T-cell (primary cell): ENCODE data around the gene EEF1A1. TPM values are rescaled to one million over a fixed set of nuclear protein-coding genes. Genes with fewer than 3 reads are reported as not detected.
"Not testable (repeated sequence)": the region's sequence is repeated elsewhere in the genome, so short reads cannot be mapped to it uniquely, and the experiment has no call there.

Experiments used
- ATAC-seq, 4 experiments: fragments of 200-7000 bp in 3 of 4; fragments of 150-1000 bp in 1 of 4; cut with Tn5 transposase; replicated peaks in 1 of 4; 1 replicate in 3 of 4; 2 replicates in 1 of 4; pipeline ENCODE4 v1.10.0; 2021; ENCODE audit warnings: moderate library complexity in 3 of 4, mild to moderate bottlenecking in 2 of 4, moderate number of reproducible peaks in 1 of 4
- CTCF ChIA-PET, 2 donors: fragments of 300-600 bp; sonication (Branson Sonifier 250); formaldehyde crosslinking; loops; one replicate each; lab custom pipeline; 2022; ENCODE audit warnings: antibody characterized with exemption in 2 of 2; lab: Charles Lee
- POLR2A ChIA-PET, 2 donors: fragments of 300-600 bp; sonication (Branson Sonifier 250); formaldehyde crosslinking; loops; one replicate each; lab custom pipeline; 2022; ENCODE audit warnings: antibody characterized with exemption in 2 of 2; lab: Charles Lee
- DNase-seq, 35 experiments: peaks; one replicate each; pipeline versions ENCODE4 v3.0.0 to v3.0.0-alpha.2; 2013 to 2023
- H3K27ac ChIP-seq: one replicate; pipeline ENCODE4 v1.5.1; 2013; ENCODE audit warnings: low read length
- H3K27me3 ChIP-seq, 2 experiments: replicated peaks in 1 of 2; 1 replicate in 1 of 2; 2 replicates in 1 of 2; pipeline versions ENCODE4 v1.6.1 to v1.7.0; 2013; ENCODE audit warnings: low read length in 1 of 2, mixed read lengths in 1 of 2; ENCODE audit not compliant: control insufficient read depth in 2 of 2, insufficient read depth in 2 of 2; ENCODE audit errors: extremely low read depth in 1 of 2
- H3K36me3 ChIP-seq, 2 donors: 1 replicate in 1 of 2; 2 replicates in 1 of 2; pipeline versions ENCODE4 v1.6.1 to v1.7.0; 2013; ENCODE audit warnings: low read length in 1 of 2; ENCODE audit not compliant: control insufficient read depth in 2 of 2, insufficient read depth in 1 of 2; ENCODE audit errors: extremely low read depth in 1 of 2
- H3K4me1 ChIP-seq, 2 experiments: 1 replicate in 1 of 2; 2 replicates in 1 of 2; pipeline versions ENCODE4 v1.6.1 to v1.7.0; 2013; ENCODE audit warnings: low read length in 2 of 2, mixed read lengths in 1 of 2; ENCODE audit not compliant: insufficient read depth in 2 of 2, control insufficient read depth in 1 of 2; ENCODE audit errors: extremely low read depth in 1 of 2
- H3K4me3 ChIP-seq, 2 donors: 1 replicate in 1 of 2; 2 replicates in 1 of 2; pipeline versions ENCODE4 v1.5.1 to v1.7.0; 2013; ENCODE audit warnings: mild to moderate bottlenecking in 2 of 2, low read length in 1 of 2, moderate library complexity in 1 of 2; ENCODE audit not compliant: control insufficient read depth in 1 of 2; ENCODE audit errors: extremely low read depth in 1 of 2
- H3K9me3 ChIP-seq: 2 replicates; pipeline ENCODE4 v1.7.0; 2013
- H3K27ac Mint-ChIP-seq, 2 donors: one replicate each; pipeline ENCODE4 v1.8.0; 2020 to 2021; ENCODE audit warnings: mild to moderate bottlenecking in 2 of 2, mixed read lengths in 2 of 2
- H3K27me3 Mint-ChIP-seq, 2 donors: one replicate each; pipeline ENCODE4 v1.8.0; 2021 to 2022; ENCODE audit warnings: mixed read lengths in 2 of 2
- H3K36me3 Mint-ChIP-seq: one replicate; pipeline ENCODE4 v1.8.0; 2021; ENCODE audit warnings: mixed read lengths
- H3K4me1 Mint-ChIP-seq, 3 donors: one replicate each; pipeline ENCODE4 v1.8.0; 2020 to 2022; ENCODE audit warnings: mixed read lengths in 3 of 3, mild to moderate bottlenecking in 1 of 3
- H3K4me3 Mint-ChIP-seq, 3 donors: one replicate each; pipeline ENCODE4 v1.8.0; 2020 to 2022; ENCODE audit warnings: mild to moderate bottlenecking in 3 of 3, mixed read lengths in 3 of 3, moderate library complexity in 3 of 3
- H3K9me3 Mint-ChIP-seq, 3 donors: one replicate each; pipeline ENCODE4 v1.8.0; 2020 to 2022; ENCODE audit warnings: mixed read lengths in 3 of 3
- WGBS: methylation state at CpG from one replicate; pipeline ENCODE4 v1.1.5; 2013; ENCODE audit warnings: missing lambda C conversion rate; ENCODE audit not compliant: insufficient coverage; 5-methylcytosine and 5-hydroxymethylcytosine counted together
- total RNA-seq, 35 experiments: library from RNA in 6 of 35; stranded (reverse) in 6 of 35; fragments of 120-200 nt in 1 of 35; gene quantifications; one replicate each; pipeline versions ENCODE4 v1.2.1 to v1.2.4 and lab custom pipeline; 2013 to 2026

EEF1A1 gene
- total RNA-seq, 5 donors from 2014 or later (not counting 1 experiment from before 2014, with no cell fraction given) = 14,142 to 15,123 (median 14,655) TPM

DNA sequence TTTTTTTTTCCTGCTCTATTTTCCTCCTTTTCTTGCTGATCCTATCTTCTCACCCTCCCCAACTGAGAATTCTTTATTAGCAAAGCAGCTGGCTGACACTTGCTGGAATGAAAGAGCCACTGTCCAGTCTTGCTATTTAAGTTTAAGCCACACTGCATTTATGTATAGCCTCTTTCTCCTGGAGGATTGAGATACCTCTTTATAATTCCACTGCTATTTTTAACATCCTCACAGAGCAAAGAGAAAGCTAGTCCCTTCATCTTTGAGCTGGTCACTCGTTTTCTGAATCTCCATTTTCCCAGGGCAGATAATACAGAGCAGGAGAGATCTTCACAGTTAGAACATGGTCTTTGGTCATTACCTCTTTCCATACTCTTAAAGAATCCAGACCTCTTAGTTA lies 36.0 kb upstream of the EEF1A1 start:
- H3K9me3 ChIP-seq = no peaks in the 10 kb centered on the region
- no peaks in the 10 kb centered on the region for H3K9me3 Mint-ChIP-seq
- no peak overlapping the region for H3K4me3 ChIP-seq
- no CpG with 5 or more reads among the region's 1 CpG for WGBS
- H3K27ac Mint-ChIP-seq = no peak overlapping the region
- H3K4me3 Mint-ChIP-seq = no peak overlapping the region
- no peaks in the 10 kb centered on the region for H3K27me3 ChIP-seq
- H3K4me1 ChIP-seq = no peaks in the 10 kb centered on the region
- H3K4me1 Mint-ChIP-seq = peaks cover 0 to 3% (median 0%) of the 10 kb centered on the region in 3 donors
- DNase-seq (no peak), ATAC-seq (no peak)
- ChIA-PET CTCF (interaction anchor here in 1 of 2 donors (0.8 to 1.4 kb wide), 3 partner anchors 8 to 29 kb away, joined by 3 to 7 read pairs (median 3); no protein-coding TSS in a partner anchor), POLR2A (interaction anchor here in 1 of 2 donors (0.7 to 0.9 kb wide), 2 partner anchors 44 to 74 kb away, joined by 3 to 4 read pairs; no protein-coding TSS in a partner anchor)
- H3K27ac ChIP-seq = no peak overlapping the region
- H3K36me3 ChIP-seq = no peaks in the 10 kb centered on the region
- H3K36me3 Mint-ChIP-seq = no peaks in the 10 kb centered on the region
- H3K27me3 Mint-ChIP-seq = no peaks in the 10 kb centered on the region

DNA sequence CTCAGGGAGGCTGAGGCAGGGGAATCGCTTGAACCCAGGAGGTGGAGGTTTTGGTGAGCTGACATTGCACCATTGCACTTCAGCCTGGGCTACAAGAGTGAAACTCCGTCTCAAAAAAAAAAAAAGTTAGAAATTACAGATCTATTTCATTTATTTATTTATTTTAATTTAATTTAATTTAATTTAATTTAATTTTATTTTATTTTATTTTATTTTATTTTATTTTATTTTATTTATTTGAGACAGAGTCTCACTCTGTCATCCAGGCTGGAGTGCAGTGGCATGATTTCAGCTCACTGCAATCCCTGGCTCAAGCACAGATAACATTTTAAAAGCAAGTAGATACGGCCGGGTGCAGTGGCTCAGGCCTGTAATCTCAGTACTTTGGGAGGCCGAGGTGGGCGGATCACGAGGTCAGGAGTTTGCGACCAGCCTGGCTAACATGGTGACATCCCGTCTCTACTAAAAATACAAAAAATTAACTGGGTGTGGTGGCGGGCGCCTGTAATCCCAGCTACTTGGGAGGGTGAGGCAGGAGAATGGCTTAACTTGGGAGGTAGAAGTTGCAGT lies 34.6 kb upstream of the EEF1A1 start:
- H3K4me3 Mint-ChIP-seq, H3K4me1 Mint-ChIP-seq, POLR2A ChIA-PET, H3K4me3 ChIP-seq, H3K27ac ChIP-seq, ATAC-seq, H3K36me3 ChIP-seq, H3K27me3 Mint-ChIP-seq, DNase-seq, H3K9me3 ChIP-seq, H3K4me1 ChIP-seq, H3K36me3 Mint-ChIP-seq, H3K9me3 Mint-ChIP-seq, H3K27me3 ChIP-seq, H3K27ac Mint-ChIP-seq: not testable (repeated sequence)
- WGBS = 100% methylated on average over 1 of the region's 11 CpGs
- CTCF ChIA-PET = interaction anchor here in 1 of 2 donors (0.7 kb wide), 1 partner anchor 42 kb away, joined by 4 read pairs; no protein-coding TSS in a partner anchor

DNA sequence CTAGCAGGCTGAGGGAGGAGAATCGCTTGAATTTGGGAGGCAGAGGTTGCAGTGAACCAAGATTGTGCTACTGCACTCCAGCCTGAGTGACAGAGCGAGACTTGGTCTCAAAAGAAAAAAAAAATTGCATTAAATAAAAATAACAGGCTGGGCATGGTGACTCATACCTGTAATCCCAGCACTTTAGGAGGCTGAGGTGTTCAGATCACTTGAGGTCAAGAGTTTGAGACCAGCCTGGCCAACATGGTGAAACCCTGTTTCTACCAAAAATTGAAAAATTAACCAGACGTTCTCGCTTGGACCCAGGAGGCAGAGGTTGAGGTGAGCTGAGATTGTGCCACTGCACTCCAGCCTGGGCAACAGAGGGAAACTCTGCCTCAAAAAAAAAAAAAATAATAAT lies 30.3 kb upstream of the EEF1A1 start:
- H3K27me3 ChIP-seq, ATAC-seq, H3K27me3 Mint-ChIP-seq, H3K4me3 Mint-ChIP-seq, POLR2A ChIA-PET, H3K4me1 Mint-ChIP-seq, DNase-seq, H3K9me3 Mint-ChIP-seq, H3K9me3 ChIP-seq, H3K27ac Mint-ChIP-seq, H3K4me3 ChIP-seq, H3K4me1 ChIP-seq, H3K27ac ChIP-seq, CTCF ChIA-PET, H3K36me3 Mint-ChIP-seq, H3K36me3 ChIP-seq: not testable (repeated sequence)
- WGBS = 100% methylated on average over 1 of the region's 4 CpGs

DNA sequence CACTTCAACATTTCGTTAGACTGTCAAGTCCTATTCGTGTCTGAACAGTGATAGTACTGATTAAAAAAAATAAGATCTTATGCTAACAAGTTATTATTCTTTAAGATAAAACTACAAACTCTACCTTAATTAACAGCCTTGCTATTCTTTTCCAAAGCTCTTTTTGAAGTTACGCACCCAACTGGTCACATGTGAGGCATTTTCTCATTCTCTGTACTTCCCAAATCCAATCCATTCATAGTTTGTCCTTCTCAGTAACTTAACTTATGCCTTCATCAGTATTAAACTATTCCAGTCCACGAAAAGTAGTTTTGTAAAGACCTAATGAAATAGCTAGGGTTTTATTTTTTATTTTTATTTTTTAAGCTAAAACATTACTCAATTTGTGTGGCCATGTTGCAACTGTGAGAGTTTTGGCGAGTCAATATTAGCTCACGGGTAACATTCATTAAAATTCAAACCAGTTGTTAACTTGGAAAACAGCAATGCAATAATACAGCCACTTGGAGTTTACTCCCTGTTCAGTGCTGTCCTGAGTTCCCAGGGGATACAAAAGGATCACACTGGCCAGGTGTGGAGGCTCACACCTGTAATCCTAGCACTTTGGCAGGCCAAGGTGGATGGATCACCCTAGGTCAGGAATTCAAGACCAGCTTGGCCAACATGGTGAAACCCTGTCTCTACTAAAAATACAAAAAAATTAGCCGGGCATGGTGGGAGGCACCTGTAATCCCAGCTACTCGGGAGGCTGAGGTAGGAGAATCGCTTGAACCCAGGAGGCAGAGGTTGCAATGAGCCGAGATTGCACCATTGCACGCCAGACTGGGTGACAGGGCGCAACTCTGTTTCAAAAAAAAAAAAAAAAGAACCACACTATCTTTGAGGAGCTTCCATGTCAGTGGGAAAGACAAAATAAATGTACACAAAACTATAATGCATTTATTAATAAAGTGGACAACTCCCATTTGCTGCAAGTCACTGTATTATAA lies 27.9 kb upstream of the EEF1A1 start:
- no peaks in the 10 kb centered on the region for H3K9me3 Mint-ChIP-seq
- Histone ChIP-seq H3K27me3 (peaks cover 0 to 2% of the 10 kb centered on the region in 2 experiments), H3K4me1 (no peaks in the 10 kb centered on the region), H3K27ac (no peak overlapping the region), H3K36me3 (no peaks in the 10 kb centered on the region), H3K9me3 (no peaks in the 10 kb centered on the region), H3K4me3 (no peak overlapping the region)
- ATAC-seq (no peak), DNase-seq (no peak)
- no peaks in the 10 kb centered on the region for H3K4me1 Mint-ChIP-seq
- H3K27me3 Mint-ChIP-seq = no peaks in the 10 kb centered on the region
- H3K27ac Mint-ChIP-seq = no peak overlapping the region
- WGBS = 78% methylated on average over 3 of the region's 12 CpGs
- ChIA-PET CTCF (interaction anchor here (0.6 to 1.0 kb wide), 4 partner anchors 9 to 659 kb away, joined by 3 read pairs; no protein-coding TSS in a partner anchor), POLR2A (interaction anchor here in 1 of 2 donors (0.6 to 0.7 kb wide), 3 partner anchors 21 to 93 kb away, joined by 5 to 8 read pairs (median 7); no protein-coding TSS in a partner anchor)
- H3K4me3 Mint-ChIP-seq = no peak overlapping the region
- H3K36me3 Mint-ChIP-seq = no peaks in the 10 kb centered on the region

DNA sequence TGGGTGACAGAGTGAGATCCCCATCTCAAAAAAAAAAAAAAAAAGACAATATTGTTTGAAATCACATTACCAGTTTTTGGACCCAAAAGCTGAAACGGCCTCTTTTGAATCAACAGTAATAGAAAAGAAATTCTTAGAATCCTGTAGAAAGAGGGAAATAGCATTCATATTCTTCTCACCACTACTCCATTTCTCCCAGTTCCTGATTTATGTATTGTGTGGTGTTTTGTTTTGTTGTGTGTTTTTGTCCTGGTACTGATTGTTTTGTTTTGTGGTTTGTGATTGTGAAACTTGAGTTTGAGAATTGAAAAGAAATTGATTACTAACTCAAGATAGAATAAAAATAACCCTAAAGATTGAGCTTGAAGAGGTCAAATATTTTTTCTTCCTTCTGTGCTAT lies 26.2 kb upstream of the EEF1A1 start:
- H3K9me3 Mint-ChIP-seq = no peaks in the 10 kb centered on the region
- DNase-seq (no peak), ATAC-seq (no peak)
- H3K4me1 ChIP-seq = no peaks in the 10 kb centered on the region
- no peaks in the 10 kb centered on the region for H3K27me3 Mint-ChIP-seq
- no peaks in the 10 kb centered on the region for H3K9me3 ChIP-seq
- H3K4me3 Mint-ChIP-seq = no peak overlapping the region
- ChIA-PET POLR2A (interaction anchor here in 1 of 2 donors (0.6 kb wide), 1 partner anchor 55 kb away, joined by 6 read pairs; no protein-coding TSS in a partner anchor), CTCF (interaction anchor here in 1 of 2 donors (1.1 kb wide), 1 partner anchor 10 kb away, joined by 7 read pairs; no protein-coding TSS in a partner anchor)
- H3K4me3 ChIP-seq = no peak overlapping the region
- no peaks in the 10 kb centered on the region for H3K36me3 Mint-ChIP-seq
- no peaks in the 10 kb centered on the region for H3K4me1 Mint-ChIP-seq
- H3K27ac Mint-ChIP-seq = no peak overlapping the region
- H3K36me3 ChIP-seq = no peaks in the 10 kb centered on the region
- WGBS = no CpG with 5 or more reads among the region's 1 CpG
- peaks cover 0 to 2% of the 10 kb centered on the region in 2 experiments for H3K27me3 ChIP-seq
- H3K27ac ChIP-seq = no peak overlapping the region

DNA sequence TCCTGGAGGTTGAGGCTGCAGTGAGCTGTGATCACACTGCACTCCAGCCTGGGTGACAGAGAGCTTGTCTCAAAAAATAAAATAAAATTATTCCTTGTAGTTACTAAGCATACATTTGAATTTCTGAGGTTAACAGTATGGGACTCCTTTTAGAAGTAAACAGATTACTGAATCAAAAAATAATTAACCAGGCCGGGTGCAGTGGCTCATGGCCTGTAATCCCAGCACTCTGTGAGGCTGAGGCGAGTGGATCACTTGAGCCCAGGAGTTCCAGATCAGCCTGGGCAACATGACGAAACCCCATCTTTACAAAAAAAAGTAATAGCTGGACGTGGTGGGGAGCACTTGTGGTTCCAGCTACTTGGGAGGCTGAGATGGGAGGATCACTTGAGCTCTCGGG lies 22.1 kb upstream of the EEF1A1 start:
- Mint-ChIP-seq H3K9me3 (no peaks in the 10 kb centered on the region), H3K36me3 (no peaks in the 10 kb centered on the region), H3K4me1 (no peaks in the 10 kb centered on the region), H3K27me3 (no peaks in the 10 kb centered on the region), H3K27ac (no peak overlapping the region), H3K4me3 (no peak overlapping the region)
- no peak overlapping the region for H3K4me3 ChIP-seq
- ATAC-seq (no peak), DNase-seq (no peak)
- H3K27me3 ChIP-seq = peaks cover 0 to 2% of the 10 kb centered on the region in 2 experiments
- no peak overlapping the region for H3K27ac ChIP-seq
- no peaks in the 10 kb centered on the region for H3K36me3 ChIP-seq
- WGBS = 94% methylated on average over 2 of the region's 5 CpGs
- no peaks in the 10 kb centered on the region for H3K9me3 ChIP-seq
- ChIA-PET CTCF (interaction anchor here (0.6 to 0.9 kb wide), 3 partner anchors 12 to 33 kb away, joined by 3 to 5 read pairs (median 3); no protein-coding TSS in a partner anchor), POLR2A (no interaction called here)
- H3K4me1 ChIP-seq = no peaks in the 10 kb centered on the region
